ENCODE data around the gene GRK4.

The GRK4 gene

GRCh38 chr4:3021127-3021526 is 57.8 kb downstream of the GRK4 start:
- TF ChIP-seq, protein P1, sequence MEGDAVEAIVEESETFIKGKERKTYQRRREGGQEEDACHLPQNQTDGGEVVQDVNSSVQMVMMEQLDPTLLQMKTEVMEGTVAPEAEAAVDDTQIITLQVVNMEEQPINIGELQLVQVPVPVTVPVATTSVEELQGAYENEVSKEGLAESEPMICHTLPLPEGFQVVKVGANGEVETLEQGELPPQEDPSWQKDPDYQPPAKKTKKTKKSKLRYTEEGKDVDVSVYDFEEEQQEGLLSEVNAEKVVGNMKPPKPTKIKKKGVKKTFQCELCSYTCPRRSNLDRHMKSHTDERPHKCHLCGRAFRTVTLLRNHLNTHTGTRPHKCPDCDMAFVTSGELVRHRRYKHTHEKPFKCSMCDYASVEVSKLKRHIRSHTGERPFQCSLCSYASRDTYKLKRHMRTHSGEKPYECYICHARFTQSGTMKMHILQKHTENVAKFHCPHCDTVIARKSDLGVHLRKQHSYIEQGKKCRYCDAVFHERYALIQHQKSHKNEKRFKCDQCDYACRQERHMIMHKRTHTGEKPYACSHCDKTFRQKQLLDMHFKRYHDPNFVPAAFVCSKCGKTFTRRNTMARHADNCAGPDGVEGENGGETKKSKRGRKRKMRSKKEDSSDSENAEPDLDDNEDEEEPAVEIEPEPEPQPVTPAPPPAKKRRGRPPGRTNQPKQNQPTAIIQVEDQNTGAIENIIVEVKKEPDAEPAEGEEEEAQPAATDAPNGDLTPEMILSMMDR (IDR thresholded peaks at IDR 0.05) = no peak

DNA sequence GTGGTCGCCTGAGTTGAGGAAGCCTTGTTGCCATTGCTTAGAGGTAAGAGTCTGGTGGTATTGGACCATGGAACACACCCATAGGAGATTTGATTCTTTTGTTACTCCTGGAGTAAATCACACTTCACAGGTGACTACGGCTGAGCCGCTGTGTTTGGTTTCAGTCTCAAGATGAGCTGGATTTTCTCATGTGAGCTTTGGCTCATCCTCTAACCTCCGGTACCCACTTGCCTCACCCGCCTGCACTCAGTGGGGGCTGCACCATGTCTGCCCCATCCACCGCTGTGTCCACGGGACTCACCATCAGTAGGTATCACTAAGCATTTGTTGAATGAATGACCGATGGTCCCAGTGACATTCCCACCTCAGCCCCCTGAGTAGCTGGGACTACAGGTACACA is 58.3 kb downstream of the GRK4 start:
- TF ChIP-seq, protein P1 (IDR thresholded peaks at IDR 0.05) = no peak

- TF ChIP-seq, protein P1 (IDR thresholded peaks at IDR 0.05) = no peak
Measured at GRCh38 chr4:3022112-3022511, 58.7 kb downstream of the GRK4 start.

DNA sequence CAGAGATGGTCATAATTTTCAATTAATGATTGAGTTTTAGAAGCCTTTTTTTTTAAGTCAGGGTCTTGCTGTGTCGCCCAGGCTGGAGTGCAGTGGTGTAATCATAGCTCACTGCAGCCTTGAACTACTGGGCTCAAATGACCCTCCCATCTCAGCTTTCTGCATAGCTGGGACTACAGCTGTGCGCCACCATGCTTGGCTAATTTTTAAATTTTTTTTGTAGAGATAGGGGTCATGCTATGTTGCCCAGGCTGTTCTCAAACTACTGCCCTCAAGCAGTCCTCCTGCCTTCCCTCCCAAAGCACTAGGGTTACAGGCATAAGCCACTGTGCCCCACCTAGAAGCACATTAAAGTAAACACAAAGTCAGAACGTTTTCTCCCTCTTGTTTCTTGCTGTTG is 59.3 kb downstream of the GRK4 start:
- TF ChIP-seq, protein P1 (IDR thresholded peaks at IDR 0.05) = no peak

DNA sequence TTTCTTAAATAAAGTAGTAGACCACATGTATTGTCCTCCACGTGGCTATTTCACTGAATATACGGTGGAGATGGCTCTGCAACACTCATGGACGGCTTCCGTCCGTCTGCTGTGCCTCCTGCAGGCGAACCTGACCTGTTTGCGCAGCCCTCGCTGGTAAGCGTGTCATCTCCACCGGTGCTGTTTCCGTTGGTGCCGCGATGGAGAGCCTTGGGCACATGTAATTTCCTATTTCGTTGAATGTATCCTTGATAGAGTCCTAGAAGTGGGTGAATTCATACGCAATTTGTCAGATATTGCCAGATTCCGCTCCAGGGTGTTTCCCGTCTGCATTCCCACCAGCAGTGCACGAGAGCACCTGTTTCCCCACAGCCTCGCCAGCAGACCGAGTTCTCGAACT is 62.5 kb downstream of the GRK4 start:
- TF ChIP-seq, protein P1 (IDR thresholded peaks at IDR 0.05) = no peak

DNA sequence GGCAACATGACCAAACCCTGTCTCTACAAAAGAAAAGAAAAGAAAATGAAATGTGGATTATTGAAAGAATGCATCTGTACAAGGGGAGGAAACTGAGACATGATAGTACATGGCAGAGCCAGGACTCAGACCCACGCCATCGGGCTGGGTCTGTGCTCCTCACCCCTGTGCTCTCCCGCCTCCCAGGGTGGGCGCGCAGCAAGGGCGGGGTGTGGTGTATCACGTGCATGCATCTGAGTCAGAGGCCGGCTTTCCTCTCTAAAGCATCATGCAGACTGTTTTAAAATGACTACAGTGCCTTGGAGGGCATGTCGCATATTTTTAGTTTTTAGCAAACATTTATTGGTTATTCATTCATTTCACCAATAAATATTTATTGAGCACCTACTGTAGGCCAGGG is 63.2 kb downstream of the GRK4 start:
- TF ChIP-seq, protein P1 (IDR thresholded peaks at IDR 0.05) = no peak

DNA sequence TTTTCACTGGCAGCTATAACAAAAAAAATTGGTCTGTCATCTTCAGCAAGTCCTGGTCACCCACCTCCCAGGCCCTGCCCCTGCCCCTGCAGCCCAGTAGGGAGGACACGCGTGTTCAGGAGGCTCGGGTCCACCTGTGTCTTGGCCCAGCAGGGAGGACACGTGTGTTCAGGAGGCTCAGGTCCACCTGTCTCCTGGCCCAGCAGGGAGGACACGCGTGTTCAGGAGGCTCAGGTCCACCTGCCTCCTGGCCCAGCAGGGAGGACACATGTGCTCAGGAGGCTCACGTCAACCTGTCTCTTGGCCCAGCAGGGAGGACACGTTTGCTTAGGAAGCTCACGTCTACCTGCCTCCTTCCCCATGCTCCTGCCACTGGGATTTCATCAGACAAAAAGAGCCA is 66.1 kb downstream of the GRK4 start:
- TF ChIP-seq, protein P1 (IDR thresholded peaks at IDR 0.05) = no peak

Data from LNCAP (cell line).